K562 (cell line): ENCODE results near the gene TMEM181. TPM values are rescaled to one million over a fixed set of nuclear protein-coding genes. Genes with fewer than 3 reads are reported as not detected.
A peak's percentile ranks its signal among the peaks of the same experiment; 100 is the strongest.

Experiments used
- ATAC-seq: fragments of 200-7000 bp; cut with Tn5 transposase; 3 replicates; pipeline ENCODE4 v1.9.1; 2020; ENCODE audit warnings: moderate library complexity
- BruUV-seq: library from RNA; stranded (reverse); fragments of 400-500 nt; replicated peaks from 2 replicates; lab custom pipeline; 2021; lab: Mats Ljungman, UMichigan
- CTCF ChIA-PET: fragments of 300-600 bp; formaldehyde crosslinking; extraction: SDS; loops from one replicate; lab custom pipeline; 2021; ENCODE audit warnings: low intra/inter-chr PET ratio; lab: Yijun Ruan, JAX
- POLR2A ChIA-PET: fragments of 300-600, 350-650 bp; sonication (Branson Sonifier 250); formaldehyde crosslinking; extraction: SDS; loops from one replicate; lab custom pipeline; 2021; ENCODE audit warnings: antibody characterized with exemption, inconsistent platforms; lab: Yijun Ruan, JAX
- DNase-seq, 4 experiments: peaks; one replicate each; pipeline versions ENCODE4 v3.0.0 to v3.0.0-alpha.2; 2011 to 2018; ENCODE audit warnings: low spot score in 3 of 4, mixed read lengths in 3 of 4; ENCODE audit errors: extremely low read depth in 1 of 4
- FAIRE-seq: peaks from 2 replicates; lab custom pipeline; 2011; peaks lifted over from hg19 to GRCh38; lab: Jason Lieb, UNC
- H2AFZ ChIP-seq: 2 replicates; pipeline ENCODE4 v1.6.0; 2011; ENCODE audit warnings: low read depth, low read length, control low read depth, inconsistent platforms
- H3K27ac ChIP-seq: fragments of 200-600 bp; 3 replicates; pipeline ENCODE4 v1.8.0; 2011; ENCODE audit warnings: low read depth, mild to moderate bottlenecking, control low read depth, inconsistent platforms, low read length, moderate library complexity, mixed read lengths; ENCODE audit errors: extremely low read depth
- H3K27me3 ChIP-seq, 2 experiments: fragments of 300-600 bp in 1 of 2; 2 replicates in 1 of 2; 3 replicates in 1 of 2; pipeline versions ENCODE4 v1.6.0 to v1.8.0; 2011; ENCODE audit warnings: inconsistent platforms in 2 of 2, low read length in 2 of 2, mild to moderate bottlenecking in 1 of 2, mixed read lengths in 1 of 2, moderate library complexity in 1 of 2; ENCODE audit not compliant: control insufficient read depth in 2 of 2, insufficient read depth in 2 of 2
- H3K36me3 ChIP-seq: fragments of 300-600 bp; 3 replicates; pipeline ENCODE4 v1.8.0; 2011; ENCODE audit warnings: mild to moderate bottlenecking, low read length, inconsistent platforms; ENCODE audit not compliant: control insufficient read depth, insufficient read depth
- H3K4me1 ChIP-seq, 2 experiments: fragments of 200-600 bp in 1 of 2; replicated peaks in 1 of 2; 2 replicates in 1 of 2; 3 replicates in 1 of 2; pipeline versions ENCODE4 v1.5.1 to v1.8.0; 2011; ENCODE audit warnings: inconsistent platforms in 2 of 2, low read length in 2 of 2, mild to moderate bottlenecking in 1 of 2, mixed read lengths in 1 of 2, moderate library complexity in 1 of 2; ENCODE audit not compliant: control insufficient read depth in 2 of 2, insufficient read depth in 2 of 2
- H3K4me2 ChIP-seq: 2 replicates; pipeline ENCODE4 v1.6.1; 2011; ENCODE audit warnings: low read length, control low read depth, inconsistent platforms, mixed read lengths; ENCODE audit not compliant: insufficient read depth
- H3K4me3 ChIP-seq: fragments of 200-600 bp; sonication (generic), shearing (Covaris generic); 2 replicates; pipeline ENCODE4 v1.5.1; 2016; ENCODE audit warnings: control low read depth, inconsistent platforms
- H3K79me2 ChIP-seq: fragments of 200-600 bp; 3 replicates; pipeline ENCODE4 v1.8.0; 2011; ENCODE audit warnings: low read length, inconsistent platforms; ENCODE audit not compliant: control insufficient read depth, insufficient read depth
- H3K9ac ChIP-seq, 2 experiments: 2 replicates each; pipeline versions ENCODE4 v1.6.0 to v1.6.1; 2011; ENCODE audit warnings: low read depth in 2 of 2, low read length in 2 of 2, control low read depth in 1 of 2, inconsistent platforms in 1 of 2, mild to moderate bottlenecking in 1 of 2, mixed read lengths in 1 of 2; ENCODE audit not compliant: insufficient read depth in 1 of 2
- H3K9me1 ChIP-seq: one replicate; pipeline ENCODE4 v1.6.0; 2011; ENCODE audit warnings: inconsistent platforms, mild to moderate bottlenecking, low read length, moderate library complexity; ENCODE audit not compliant: control insufficient read depth, insufficient read depth
- H3K9me3 ChIP-seq: replicated peaks from 2 replicates; pipeline ENCODE4 v1.5.1; 2011; ENCODE audit warnings: low read depth, low read length, inconsistent platforms; ENCODE audit not compliant: control insufficient read depth, insufficient read depth
- H4K20me1 ChIP-seq: replicated peaks from 2 replicates; pipeline ENCODE4 v1.6.1; 2011; ENCODE audit warnings: low read length, inconsistent platforms, mixed read lengths; ENCODE audit not compliant: control insufficient read depth, insufficient read depth
- ARNT ChIP-seq, 2 experiments: fragments of 450-650 bp; IDR thresholded peaks; 2 replicates each; pipeline ENCODE4 v1.6.1; 2016; ENCODE audit warnings: mild to moderate bottlenecking in 1 of 2
- ATF7 ChIP-seq: fragments of 450-650 bp; IDR thresholded peaks from 2 replicates; pipeline ENCODE4 v1.7.1; 2014; ENCODE audit warnings: mild to moderate bottlenecking, moderate library complexity
- C11orf30 ChIP-seq: fragments of 450-650 bp; IDR thresholded peaks from 2 replicates; pipeline ENCODE4 v1.6.1; 2016; ENCODE audit warnings: low read depth, mild to moderate bottlenecking
- CHD2 ChIP-seq: IDR thresholded peaks from 2 replicates; pipeline ENCODE4 v1.6.1; 2011; ENCODE audit warnings: low read depth, low read length
- EP300 ChIP-seq: IDR thresholded peaks from 2 replicates; pipeline ENCODE4 v1.6.1; 2012; ENCODE audit warnings: low read length, improper control_type of control experiment
- HDAC1 ChIP-seq, 2 experiments: fragments of 450-650 bp; IDR thresholded peaks; 2 replicates each; pipeline ENCODE4 v1.6.1; 2016 to 2017; ENCODE audit warnings: inconsistent platforms in 1 of 2, mild to moderate bottlenecking in 1 of 2, moderate library complexity in 1 of 2
- HDAC8 ChIP-seq: fragments of 450-650 bp; IDR thresholded peaks from 2 replicates; pipeline ENCODE4 v1.6.1; 2016; ENCODE audit warnings: mild to moderate bottlenecking, missing genetic modification characterization, moderate library complexity, missing compliant biosample characterization
- KAT8 ChIP-seq: fragments of 450-650 bp; IDR thresholded peaks from 2 replicates; pipeline ENCODE4 v1.6.1; 2016; ENCODE audit warnings: low read depth, mild to moderate bottlenecking
- KLF16 ChIP-seq: IDR thresholded peaks from 2 replicates; pipeline ENCODE4 v1.6.1; 2016; ENCODE audit warnings: antibody characterized with exemption
- MAFG ChIP-seq: fragments of 450-650 bp; conservative IDR thresholded peaks from 2 replicates; pipeline ENCODE4 v1.6.1; 2016; ENCODE audit warnings: missing genetic modification characterization, missing compliant biosample characterization
- MECOM ChIP-seq: fragments of 250-450 bp; sonication (Bioruptor Pico); IDR thresholded peaks from 2 replicates; pipeline ENCODE4 v1.8.0; 2022; ENCODE audit warnings: inconsistent platforms
- MTA1 ChIP-seq: fragments of 450-650 bp; IDR thresholded peaks from 2 replicates; pipeline ENCODE4 v1.6.1; 2017; ENCODE audit warnings: borderline replicate concordance
- MTA2 ChIP-seq: fragments of 450-650 bp; IDR thresholded peaks from 2 replicates; pipeline ENCODE4 v1.6.1; 2016; ENCODE audit warnings: low read depth
- RNF2 ChIP-seq: sonication (generic); IDR thresholded peaks from 2 replicates; pipeline ENCODE4 v1.6.1; 2016
- SIX5 ChIP-seq, 2 experiments: IDR thresholded peaks; 2 replicates each; pipeline ENCODE4 v1.6.1; 2011; ENCODE audit warnings: low read length in 2 of 2, borderline replicate concordance in 1 of 2, low read depth in 1 of 2, mild to moderate bottlenecking in 1 of 2, moderate library complexity in 1 of 2; ENCODE audit not compliant: insufficient read depth in 1 of 2
- SMARCA4 ChIP-seq: fragments of 450-650 bp; IDR thresholded peaks from 2 replicates; pipeline ENCODE4 v1.6.1; 2016
- TCF3 ChIP-seq: sonication (generic); formaldehyde crosslinking; IDR thresholded peaks from 2 replicates; pipeline ENCODE4 v1.4.0; 2020; ENCODE audit warnings: mild to moderate bottlenecking, missing genetic modification reagents
- TEAD1 ChIP-seq, 2 experiments: fragments of 450-650 bp in 1 of 2; sonication (generic) in 1 of 2; formaldehyde crosslinking; IDR thresholded peaks; 2 replicates each; pipeline versions ENCODE4 v1.4.0 to v1.8.0; 2020 to 2022; ENCODE audit warnings: mild to moderate bottlenecking in 2 of 2, missing genetic modification reagents in 1 of 2
- TEAD4 ChIP-seq, 2 experiments: sonication (generic) in 1 of 2; formaldehyde crosslinking in 1 of 2; IDR thresholded peaks; 2 replicates each; pipeline versions ENCODE4 v1.6.1 to v1.8.0; 2012 to 2022; ENCODE audit warnings: borderline replicate concordance in 1 of 2, inconsistent platforms in 1 of 2, low read length in 1 of 2, mild to moderate bottlenecking in 1 of 2, missing genetic modification reagents in 1 of 2
- ZNF311 ChIP-seq: fragments of 250-450 bp; sonication (Bioruptor Pico); IDR thresholded peaks from 2 replicates; pipeline ENCODE4 v1.4.0; 2020; ENCODE audit warnings: mild to moderate bottlenecking, moderate library complexity
- WGBS: fragments of 100-300 bp; shearing (Covaris generic); methylation state at CpG from one replicate; pipeline ENCODE4 v1.1.6; 2016; ENCODE audit warnings: low coverage, mixed read lengths; ENCODE audit not compliant: insufficient coverage; ENCODE audit errors: missing lambda C conversion rate; 5-methylcytosine and 5-hydroxymethylcytosine counted together
- in situ Hi-C: fragments of 300-500 bp; cut with MboI; formaldehyde crosslinking; loops from 4 replicates; pipeline ENCODE4 v1.15.0; 2018; ENCODE audit warnings: inconsistent platforms, mixed read lengths
- intact Hi-C: fragments of 100-400 bp; cut with micrococcal nuclease; formaldehyde crosslinking; loops from 2 replicates; pipeline ENCODE4 v1.14.2; 2022
- polyA plus RNA-seq, 8 experiments: library from polyadenylated mRNA; depleted of rRNA in 4 of 8; stranded (reverse) in 5 of 8; unstranded in 3 of 8; fragments of >200 nt; fragmentation: Nextera tagmentation in 2 of 8; fragmentation: Illumina TruSeq in 1 of 8; extraction: Ambion mirVana in 2 of 8; extraction: Trizol in 1 of 8; gene quantifications; 2 replicates each; pipeline versions ENCODE4 v1.2.1 to v1.2.3, GENCODE V29; 2011 to 2014; ENCODE audit warnings: inconsistent platforms in 1 of 8, missing spikeins in 1 of 8
- total RNA-seq, 7 experiments: library from RNA; depleted of rRNA in 6 of 7; stranded (reverse); fragments of >200 nt in 6 of 7; fragmentation: Illumina TruSeq in 2 of 7; extraction: Trizol in 2 of 7; gene quantifications; 2 replicates each; pipeline versions ENCODE4 v1.2.1 to v1.2.3, GENCODE V29; 2011 to 2021; ENCODE audit warnings: low replicate concordance in 1 of 7
- TF ChIP-seq, protein P1 (sequence below): fragments of 250-450 bp; sonication (Bioruptor Pico); IDR thresholded peaks from 2 replicates; pipeline ENCODE4 v1.5.0; 2021

Gene TMEM181
- total and polyA plus RNA-seq, 9 of the 15 experiments (the other 6 are each of a cell fraction or from before 2014, with no cell fraction given), result 5.6 to 27.2 (median 19.9) TPM

DNA sequence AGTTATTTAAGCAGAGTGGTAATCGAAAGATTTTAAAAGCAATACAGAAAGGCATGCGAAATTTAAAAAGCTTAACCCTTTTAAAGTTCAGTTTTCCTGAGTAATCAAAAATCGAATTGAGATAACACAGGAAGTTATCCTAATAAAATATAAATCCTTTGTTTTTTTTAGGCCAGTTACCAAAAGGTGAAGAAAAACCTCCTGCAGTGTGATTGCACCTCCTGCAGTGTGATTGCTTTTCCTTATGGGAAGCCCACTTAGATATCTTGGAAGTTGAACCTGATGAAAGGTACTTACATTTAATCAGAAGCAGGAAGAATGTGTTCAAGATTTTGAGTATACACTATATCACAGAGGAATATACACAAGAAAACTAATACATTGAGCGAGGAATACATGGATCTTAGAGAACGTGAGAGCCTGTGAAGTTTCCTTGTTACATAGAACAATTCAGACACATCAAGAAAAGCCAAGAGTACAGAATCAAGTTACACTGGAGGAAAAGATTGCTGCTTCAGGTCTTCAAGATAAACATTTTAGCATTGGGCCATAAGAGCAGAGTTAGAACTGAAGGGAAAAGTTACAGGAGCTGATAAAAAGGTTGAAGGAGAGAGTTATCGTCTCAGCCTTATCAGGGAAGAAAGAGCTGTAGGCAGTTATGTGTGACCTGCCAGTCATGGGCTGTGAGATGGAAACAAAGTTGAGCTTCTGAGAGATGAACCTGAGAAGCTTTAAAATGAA lies 7.7 kb upstream of the TMEM181 start:
- ATAC-seq (peak; percentile 89), FAIRE-seq (peak; percentile 87), DNase-seq (peak in 2 of 4 experiments; percentile 71 to 75)
- WGBS, result 11% methylated on average over 6 of the region's 6 CpGs
- H3K9ac ChIP-seq, result no peak overlapping the region
- H3K9me1 ChIP-seq, result no peaks in the 10 kb centered on the region
- no peaks in the 10 kb centered on the region for H3K9me3 ChIP-seq
- peak overlapping the region; percentile 27; the same call in 1 of the 2 replicates for H3K4me2 ChIP-seq
- H2AFZ ChIP-seq, result peak overlapping the region; percentile 46
- intact Hi-C loops (no loop called here), in situ Hi-C loops (no loop called here)
- no peaks in the 10 kb centered on the region for H4K20me1 ChIP-seq
- H3K27me3 ChIP-seq, result no peaks in the 10 kb centered on the region; a peak in 1 of 5 replicates
- no peak overlapping the region for H3K27ac ChIP-seq
- H3K36me3 ChIP-seq, result no peaks in the 10 kb centered on the region
- BruUV-seq, result no TSS peak
- H3K79me2 ChIP-seq, result no peaks in the 10 kb centered on the region
- POLR2A ChIA-PET, result interaction anchor here (0.6 to 4.4 kb wide), 9 partner anchors 8 to 108 kb away, joined by 3 to 14 read pairs (median 6); no protein-coding TSS in a partner anchor
- H3K4me3 ChIP-seq, result no peak overlapping the region
- H3K4me1 ChIP-seq, result peaks cover 5 to 13% of the 10 kb centered on the region in 2 experiments
- CTCF ChIA-PET, result no interaction called here
- TF ChIP-seq EP300, result peak; percentile 79
- peak; percentile 70 for TF ChIP-seq TCF3 (CRISPR knock-in tag)
- peak; percentile 86 for TF ChIP-seq TEAD4 (IDR thresholded peaks at IDR 0.05; ENCODE audit: low read length)
- TF ChIP-seq TEAD4 (CRISPR knock-in tag; IDR thresholded peaks at IDR 0.05; ENCODE audit: borderline replicate concordance), result no peak
- TF ChIP-seq MAFG (tag), result no peak
- TF ChIP-seq HDAC1 (IDR thresholded peaks at IDR 0.05), result peak in 1 of 2 experiments; percentile 65; a peak in 2 of 4 replicates
- TF ChIP-seq, protein P1, sequence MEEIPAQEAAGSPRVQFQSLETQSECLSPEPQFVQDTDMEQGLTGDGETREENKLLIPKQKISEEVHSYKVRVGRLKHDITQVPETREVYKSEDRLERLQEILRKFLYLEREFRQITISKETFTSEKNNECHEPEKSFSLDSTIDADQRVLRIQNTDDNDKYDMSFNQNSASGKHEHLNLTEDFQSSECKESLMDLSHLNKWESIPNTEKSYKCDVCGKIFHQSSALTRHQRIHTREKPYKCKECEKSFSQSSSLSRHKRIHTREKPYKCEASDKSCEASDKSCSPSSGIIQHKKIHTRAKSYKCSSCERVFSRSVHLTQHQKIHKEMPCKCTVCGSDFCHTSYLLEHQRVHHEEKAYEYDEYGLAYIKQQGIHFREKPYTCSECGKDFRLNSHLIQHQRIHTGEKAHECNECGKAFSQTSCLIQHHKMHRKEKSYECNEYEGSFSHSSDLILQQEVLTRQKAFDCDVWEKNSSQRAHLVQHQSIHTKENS (CRISPR knock-in tag), result no peak
- peak; percentile 90 for TF ChIP-seq SMARCA4
- TF ChIP-seq TEAD1 (CRISPR knock-in tag; IDR thresholded peaks at IDR 0.05), result peak in 1 of 2 experiments; percentile 13; a peak in 1 of 4 replicates
- peak; percentile 53; the same call in 1 of the 2 replicates for TF ChIP-seq RNF2
- TF ChIP-seq ZNF311, result no peak
- TF ChIP-seq MTA2, result peak; percentile 64
- no peak for TF ChIP-seq KAT8
- peak; percentile 79 for TF ChIP-seq KLF16
- no peak for TF ChIP-seq SIX5 (IDR thresholded peaks at IDR 0.05; ENCODE audit: borderline replicate concordance in 1 of 2, insufficient read depth in 1 of 2, low read depth in 1 of 2, low read length in 2 of 2)
- peak; percentile 36; the same call in 1 of the 2 replicates for TF ChIP-seq C11orf30
- TF ChIP-seq ATF7, result 0 out of 2 replicates have a peak, but pooled peaks have one; percentile 18
- TF ChIP-seq MTA1, result peak; percentile 46; the same call in 1 of the 2 replicates
- no peak for TF ChIP-seq MECOM (CRISPR knock-in tag)
- TF ChIP-seq ARNT (IDR thresholded peaks at IDR 0.05), result 0 out of 4 replicates have a peak, but pooled peaks of 1 of the 2 experiments have one; percentile 40
- TF ChIP-seq HDAC8 (tag), result no peak
- TF ChIP-seq CHD2, result no peak
